GM12892 (cell line): Measurements from ENCODE around the gene HMCN2.

Source experiments
- POLR2A ChIP-seq: IDR thresholded peaks from 2 replicates; pipeline ENCODE4 v1.6.1; 2011; ENCODE audit warnings: low read depth, low read length, control low read depth
- POLR2AphosphoS5 ChIP-seq: IDR thresholded peaks from 2 replicates; pipeline ENCODE4 v1.6.1; 2011; ENCODE audit warnings: low read depth, low read length, control low read depth

GRCh38 chr9:130432796-130433167 lies 167.2 kb downstream of the HMCN2 start:
- TF ChIP-seq POLR2AphosphoS5 = no peak
- no peak for TF ChIP-seq POLR2A
